ENCODE measurements around the gene GPR65.

Gene GPR65

DNA sequence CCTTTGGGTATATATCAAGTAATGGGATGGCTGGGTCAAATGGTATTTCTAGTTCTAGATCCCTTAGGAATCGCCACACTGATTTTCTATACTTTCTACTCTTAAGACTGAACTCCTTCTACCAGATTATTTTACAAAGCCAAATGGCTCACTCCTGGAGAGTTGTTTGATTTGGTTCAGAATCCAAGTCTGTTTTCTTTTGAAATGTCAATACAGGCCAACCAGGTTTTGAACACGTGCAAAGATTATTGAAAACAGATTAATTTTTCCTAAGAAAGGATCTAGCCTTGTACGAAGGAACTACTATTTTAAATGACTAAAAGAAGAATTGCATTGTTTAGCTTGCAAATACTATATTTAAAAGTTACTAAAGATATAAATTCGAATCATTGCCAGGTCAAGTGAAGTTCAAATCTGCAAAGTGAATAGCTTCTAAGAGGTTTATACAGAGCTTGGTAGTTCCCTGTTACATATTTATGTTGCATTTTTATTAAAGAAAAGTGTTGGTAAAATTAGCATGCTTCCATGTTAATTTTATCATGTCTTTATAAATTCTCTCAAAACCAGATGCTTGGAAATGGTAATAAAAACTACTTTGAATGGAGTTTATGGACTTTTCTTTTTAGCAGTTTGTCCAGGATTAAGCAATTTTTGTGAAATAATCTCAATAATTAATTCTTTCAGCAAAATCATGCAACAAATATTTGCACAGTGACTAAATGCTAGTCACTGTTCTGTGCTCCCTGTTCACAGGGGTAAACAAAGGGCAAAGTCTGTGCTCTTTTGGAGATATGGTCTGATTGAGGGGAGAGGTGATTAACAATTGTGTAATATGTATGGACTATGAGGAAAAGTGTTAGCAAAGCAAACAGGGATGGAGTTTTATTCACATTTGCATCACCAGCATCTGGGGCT is 38.9 kb downstream of the GPR65 start:
- DNase-seq, result peak in 1 of 3 donors; percentile 8

GRCh38 chr14:88044444-88044758 is 39.5 kb downstream of the GPR65 start:
- DNase-seq, result no peak

- DNase-seq, result peak; percentile 67 to 90 (median 82)
Observed at GRCh38 chr14:88044776-88045446, 40.0 kb downstream of the GPR65 start.

DNA sequence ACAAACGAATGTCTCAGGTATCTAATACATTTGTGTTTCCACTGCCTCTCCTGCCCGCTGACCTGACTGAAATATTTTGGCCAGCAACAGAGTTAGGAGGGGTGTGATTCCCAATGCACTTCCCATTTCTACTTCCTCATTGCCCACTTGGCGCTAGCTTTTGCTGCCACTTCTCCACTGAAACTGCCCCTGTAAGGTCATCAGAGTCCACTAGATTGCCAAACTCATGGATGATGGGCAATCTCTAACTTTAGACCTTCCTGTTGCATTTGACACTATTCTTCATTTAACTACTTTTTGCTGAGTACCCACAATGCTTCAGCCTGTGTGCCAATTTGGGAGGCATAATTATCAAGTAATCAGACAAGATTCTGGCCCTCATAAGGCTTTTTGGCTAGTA is 40.8 kb downstream of the GPR65 start:
- DNase-seq, result peak; percentile 85 to 93 (median 90)

DNA sequence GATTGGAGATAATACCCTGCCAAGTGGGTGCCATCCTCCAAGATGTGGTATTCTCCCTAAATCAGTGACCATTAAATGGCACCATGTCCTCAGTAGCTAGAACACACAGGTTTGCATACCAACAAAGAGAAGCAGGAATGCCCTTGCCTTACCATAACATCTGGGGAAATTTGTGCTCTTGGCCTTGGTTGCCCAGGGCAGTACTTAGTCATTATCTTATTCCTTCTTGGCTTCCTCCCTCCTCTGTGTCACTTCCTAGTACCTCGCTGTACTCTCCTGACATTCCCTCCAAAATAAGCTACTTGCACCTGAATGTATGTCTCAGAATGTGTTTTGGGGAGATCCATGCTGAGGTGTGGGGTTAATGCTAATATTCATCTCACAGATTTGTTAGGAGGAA is 43.4 kb downstream of the GPR65 start:
- DNase-seq, result peak; percentile 33 to 56 (median 55)

DNA sequence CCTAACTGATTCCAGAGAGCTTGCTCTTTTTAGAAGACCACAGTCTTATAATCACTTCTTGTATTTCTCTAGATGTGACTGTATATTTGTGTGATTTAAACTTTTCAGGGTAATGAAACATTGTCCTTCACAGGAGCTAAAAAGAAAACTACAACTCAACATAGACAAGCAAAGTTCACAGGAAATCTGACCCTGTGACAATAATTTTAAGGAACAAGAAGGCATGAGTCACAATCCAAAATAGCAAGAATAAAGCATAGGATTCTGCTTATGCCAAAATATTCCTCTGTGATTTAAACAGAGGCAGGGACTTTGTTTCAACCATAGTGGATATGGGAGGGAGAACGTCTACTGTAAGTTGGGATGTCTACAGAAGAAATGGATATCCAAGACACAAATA is 44.3 kb downstream of the GPR65 start:
- DNase-seq, result peak; percentile 62 to 83 (median 82)

GRCh38 chr14:88049936-88050335 is 45.0 kb downstream of the GPR65 start:
- DNase-seq, result peak in 2 of 3 donors; percentile 50 to 51

- DNase-seq, result no peak
Observed at GRCh38 chr14:88060576-88060975, 55.6 kb downstream of the GPR65 start.

DNA sequence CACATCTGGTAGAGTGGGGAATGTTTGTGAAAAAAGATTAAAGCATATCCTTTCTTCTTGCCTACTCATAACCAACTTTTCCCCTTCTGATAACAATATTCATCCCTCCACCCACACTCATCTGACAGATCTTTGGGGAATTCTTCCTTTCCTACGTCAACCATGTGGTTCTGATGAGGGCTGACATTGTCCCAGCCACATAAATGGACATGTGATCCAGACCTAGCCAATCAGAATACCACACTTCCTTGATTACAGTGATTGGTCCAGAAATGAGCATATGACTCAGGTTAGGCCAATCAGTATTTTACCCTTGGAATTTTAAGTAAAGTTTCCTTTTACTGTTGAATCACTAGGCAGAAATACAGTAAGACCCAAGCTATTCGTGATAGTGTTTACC is 58.9 kb downstream of the GPR65 start:
- no peak for DNase-seq
